Measurements from ENCODE around the gene ADGRF5.

DNA sequence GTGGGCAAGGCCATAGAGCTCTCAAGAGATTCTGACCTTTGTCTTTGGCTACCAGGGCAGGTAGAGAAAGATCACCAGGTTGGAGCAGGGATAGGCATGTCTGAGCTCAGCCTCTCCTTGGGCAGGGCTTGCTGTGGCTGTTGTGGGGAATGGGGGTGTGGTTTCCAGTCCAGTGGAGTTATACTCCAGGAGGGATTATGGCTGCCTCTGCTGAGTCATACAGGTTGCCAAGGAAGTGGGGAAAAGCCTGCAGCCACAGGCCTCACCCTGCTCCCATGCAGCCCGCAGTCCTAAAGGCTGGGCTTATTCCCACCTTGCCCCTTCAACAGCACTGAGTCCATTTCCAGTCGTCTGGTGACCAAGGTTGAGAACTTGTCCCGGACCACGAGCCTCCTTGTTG is 106.6 kb downstream of the ADGRF5 start:
- TF ChIP-seq POLR2A (IDR thresholded peaks at IDR 0.05): no peak
- TF ChIP-seq, protein P1, sequence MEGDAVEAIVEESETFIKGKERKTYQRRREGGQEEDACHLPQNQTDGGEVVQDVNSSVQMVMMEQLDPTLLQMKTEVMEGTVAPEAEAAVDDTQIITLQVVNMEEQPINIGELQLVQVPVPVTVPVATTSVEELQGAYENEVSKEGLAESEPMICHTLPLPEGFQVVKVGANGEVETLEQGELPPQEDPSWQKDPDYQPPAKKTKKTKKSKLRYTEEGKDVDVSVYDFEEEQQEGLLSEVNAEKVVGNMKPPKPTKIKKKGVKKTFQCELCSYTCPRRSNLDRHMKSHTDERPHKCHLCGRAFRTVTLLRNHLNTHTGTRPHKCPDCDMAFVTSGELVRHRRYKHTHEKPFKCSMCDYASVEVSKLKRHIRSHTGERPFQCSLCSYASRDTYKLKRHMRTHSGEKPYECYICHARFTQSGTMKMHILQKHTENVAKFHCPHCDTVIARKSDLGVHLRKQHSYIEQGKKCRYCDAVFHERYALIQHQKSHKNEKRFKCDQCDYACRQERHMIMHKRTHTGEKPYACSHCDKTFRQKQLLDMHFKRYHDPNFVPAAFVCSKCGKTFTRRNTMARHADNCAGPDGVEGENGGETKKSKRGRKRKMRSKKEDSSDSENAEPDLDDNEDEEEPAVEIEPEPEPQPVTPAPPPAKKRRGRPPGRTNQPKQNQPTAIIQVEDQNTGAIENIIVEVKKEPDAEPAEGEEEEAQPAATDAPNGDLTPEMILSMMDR (IDR thresholded peaks at IDR 0.05): no peak
- no peak for TF ChIP-seq POLR2AphosphoS5 (IDR thresholded peaks at IDR 0.05)
